ENCODE measurements around the gene TRIM61.
"Not testable (repeated sequence)": the region's sequence is repeated elsewhere in the genome, so short reads cannot be mapped to it uniquely, and the experiment has no call there.

The TRIM61 gene

DNA sequence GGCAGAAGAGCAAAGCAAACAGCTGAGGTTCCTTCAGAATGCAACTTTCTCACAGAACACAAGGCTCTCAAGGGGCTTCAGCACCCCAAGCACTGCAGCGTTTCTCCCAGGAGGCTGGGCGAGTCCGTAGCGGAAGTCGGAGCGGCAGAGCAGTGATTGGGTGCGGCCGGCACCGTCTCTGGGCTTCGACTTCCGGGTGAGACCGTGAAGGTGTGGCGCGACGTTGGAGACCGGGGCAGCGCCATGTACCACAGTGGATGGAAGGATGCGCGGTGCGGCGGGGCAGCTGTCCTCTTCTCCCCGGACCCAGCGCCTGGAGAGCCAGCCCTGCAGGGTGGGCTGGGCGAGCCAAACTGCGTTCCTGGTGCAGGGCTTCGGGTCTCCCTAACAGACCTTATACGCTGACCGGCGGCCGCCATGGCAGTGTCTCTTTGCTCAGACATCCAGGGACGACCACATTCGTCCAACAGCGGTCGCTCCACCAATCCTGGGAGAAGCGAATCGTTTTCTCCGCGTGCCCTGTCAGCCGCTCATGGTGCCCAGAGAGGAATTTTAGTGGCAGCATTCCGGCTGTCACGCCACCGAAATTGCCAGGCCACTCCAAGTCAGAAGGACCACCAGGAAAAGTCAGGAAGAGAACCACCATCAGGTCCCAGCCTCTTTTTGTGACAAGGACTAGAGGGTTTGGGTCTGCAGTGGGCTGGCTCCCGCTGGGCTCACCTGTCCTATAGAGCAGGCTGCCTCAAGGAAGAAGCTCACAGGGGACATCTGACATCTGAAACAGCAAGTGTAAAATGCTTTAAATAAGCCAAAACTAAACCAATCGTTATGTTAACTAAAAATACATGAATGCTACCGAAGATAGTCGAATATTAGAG, 20.5 kb downstream of the TRIM61 start:
- DNase-seq = peak; percentile 68

DNA sequence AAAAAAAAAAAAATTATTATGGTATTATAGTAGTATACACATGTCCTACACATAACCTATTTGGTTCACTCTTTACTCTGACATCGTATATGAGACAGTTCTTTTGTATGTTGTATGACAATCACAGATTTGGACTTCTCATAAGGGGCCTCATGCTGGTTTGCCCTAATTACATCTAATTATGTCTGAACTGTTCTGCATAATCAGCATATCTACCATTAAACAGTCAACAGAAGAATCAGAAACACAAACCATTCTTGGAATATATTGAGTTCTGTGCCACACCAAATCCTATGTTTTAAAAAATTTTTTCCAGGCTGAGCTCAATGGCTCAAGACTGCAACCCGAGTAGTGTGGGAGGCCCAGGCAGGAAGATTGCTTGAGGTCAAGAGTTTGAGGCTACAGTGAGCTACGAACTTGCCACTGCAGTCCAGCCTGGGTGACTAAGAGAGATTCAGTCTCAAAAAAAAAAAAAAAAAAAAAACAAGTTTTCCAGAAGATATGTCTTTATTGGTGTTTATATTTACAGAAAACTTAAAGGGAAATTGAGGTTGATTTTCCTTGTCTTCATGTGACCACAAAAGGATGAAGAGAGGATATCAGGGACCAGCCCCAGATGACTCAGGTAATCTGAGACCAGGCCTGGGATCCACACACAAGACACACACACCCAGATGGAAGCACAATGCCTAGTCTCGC, 22.2 kb downstream of the TRIM61 start:
- DNase-seq = no peak

DNA sequence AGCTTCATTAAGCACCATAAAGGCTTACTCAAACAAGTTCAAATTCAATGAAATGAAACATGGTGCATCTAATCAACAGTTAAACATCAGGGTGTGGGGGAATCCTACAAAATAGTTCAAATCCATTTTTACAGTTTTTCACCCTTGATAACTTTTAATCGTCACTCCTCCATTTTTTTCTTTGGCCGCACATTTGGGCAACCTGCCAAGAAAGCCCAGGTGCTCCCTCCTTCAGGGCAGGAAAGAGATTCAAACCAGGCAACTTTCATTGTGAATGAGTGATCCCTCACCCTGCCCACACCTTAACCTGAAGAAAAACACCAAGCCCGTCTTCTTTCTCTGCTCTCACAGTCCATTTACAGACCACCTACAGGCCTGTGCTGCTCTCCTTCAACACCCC, 24.9 kb downstream of the TRIM61 start:
- no peak for DNase-seq

DNA sequence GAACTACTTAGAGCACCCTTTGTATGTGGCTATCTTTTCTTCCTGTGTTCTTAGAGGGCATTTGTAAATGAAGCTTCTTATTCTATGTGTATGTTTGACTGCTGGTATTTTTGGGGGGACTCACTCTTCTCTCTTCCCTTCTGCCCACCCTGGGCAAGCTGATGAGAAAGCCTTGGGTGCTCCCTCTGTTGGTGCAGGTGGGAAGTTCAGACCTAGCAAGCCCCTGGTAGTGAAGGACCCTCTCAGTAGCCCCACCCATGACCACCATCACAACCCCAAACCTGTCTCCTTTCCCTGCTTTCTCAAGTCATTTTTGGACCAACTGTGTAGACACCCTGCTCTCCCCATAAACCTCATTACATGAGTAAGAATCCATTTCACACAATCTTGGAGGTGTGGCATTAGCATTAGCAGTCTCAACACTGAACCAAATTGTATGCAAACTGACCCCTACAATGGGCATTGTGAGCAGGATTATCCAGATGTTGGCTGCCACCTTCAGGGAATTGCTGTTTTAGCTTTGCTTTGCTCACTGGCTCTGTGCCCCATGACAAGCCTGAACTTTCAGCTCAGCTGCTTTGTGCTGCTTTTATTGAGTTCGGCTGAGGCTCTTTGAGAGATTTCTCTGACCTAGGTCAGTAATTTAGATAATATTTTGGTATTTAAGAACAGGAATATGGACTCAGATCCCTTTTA, 27.9 kb downstream of the TRIM61 start:
- no peak for DNase-seq

DNA sequence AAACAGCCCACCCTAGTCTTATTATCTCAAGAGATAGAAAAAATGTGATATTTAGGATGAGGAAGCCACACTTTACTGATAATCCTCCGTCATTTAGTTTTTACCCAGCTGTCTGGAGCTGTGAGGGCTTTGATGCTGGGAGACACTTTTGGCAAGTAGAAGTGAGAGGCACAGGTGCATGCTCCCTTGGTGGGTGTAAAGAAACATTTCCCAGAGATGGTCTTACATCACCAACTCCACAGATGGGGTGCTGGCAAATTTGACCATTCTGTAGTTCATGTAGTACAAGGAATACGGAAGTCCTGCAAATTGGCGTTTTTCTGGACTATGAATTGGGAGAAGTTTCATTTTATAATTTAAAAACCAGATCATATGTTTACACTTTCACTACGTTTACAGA, 28.5 kb downstream of the TRIM61 start:
- DNase-seq = no peak

DNA sequence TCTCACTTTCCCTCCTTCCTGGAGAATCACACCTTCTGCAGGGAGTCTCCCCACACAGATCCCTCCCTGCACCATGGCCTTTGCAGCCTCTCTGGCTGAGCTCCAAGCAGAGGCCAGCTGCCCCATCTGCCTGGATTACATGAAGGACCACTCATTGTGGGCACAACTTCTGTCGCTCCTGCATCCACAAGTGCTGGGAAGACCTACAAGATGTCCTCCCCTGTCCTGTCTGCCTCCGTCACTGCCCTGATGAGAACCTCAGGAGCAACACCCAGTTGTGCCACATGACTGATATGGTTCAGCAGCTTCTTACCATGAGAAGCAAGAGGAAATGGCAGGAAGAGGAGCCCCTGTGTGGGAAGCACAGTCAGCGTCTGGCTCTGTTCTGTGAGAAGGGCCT, 29.5 kb downstream of the TRIM61 start:
- not testable (repeated sequence) for DNase-seq

DNA sequence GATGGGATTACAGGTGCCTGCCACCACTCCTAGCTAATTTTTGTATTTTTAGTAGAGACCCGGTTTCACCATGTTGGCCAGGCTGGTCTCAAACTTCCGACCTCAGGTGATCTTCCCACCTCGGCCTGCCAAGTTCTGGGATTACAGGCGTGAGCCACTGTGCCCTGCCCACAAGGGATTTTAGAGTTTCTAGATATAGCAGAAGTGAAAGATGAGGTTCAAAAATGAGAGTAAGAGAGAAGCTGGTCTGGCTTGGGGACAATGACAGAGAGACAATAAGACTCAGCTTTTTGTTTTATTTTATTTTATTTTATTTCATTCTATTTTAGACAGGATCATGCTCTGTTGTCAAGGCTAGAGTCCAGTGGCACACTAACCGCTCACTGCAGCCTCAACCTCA, 30.6 kb downstream of the TRIM61 start:
- DNase-seq = no peak

DNA sequence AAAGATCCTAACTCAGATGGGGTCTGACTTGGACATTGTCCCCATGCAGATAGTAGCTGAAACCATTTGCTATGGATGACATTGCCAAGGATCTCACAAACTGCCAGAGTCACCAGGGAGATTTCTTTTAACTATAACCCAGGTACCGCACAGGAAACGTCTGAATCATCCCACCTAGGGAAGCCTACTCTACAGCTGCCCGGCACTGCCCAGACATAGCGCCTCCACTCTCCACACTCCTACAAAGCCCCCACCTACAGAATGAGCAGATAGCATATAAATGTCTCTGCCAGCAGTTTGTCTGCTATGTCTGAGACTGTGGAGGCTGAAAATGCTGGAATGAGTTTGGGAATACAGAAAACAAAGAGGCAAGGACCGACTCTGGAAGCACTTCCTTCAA, 32.3 kb downstream of the TRIM61 start:
- no peak for DNase-seq

DNA sequence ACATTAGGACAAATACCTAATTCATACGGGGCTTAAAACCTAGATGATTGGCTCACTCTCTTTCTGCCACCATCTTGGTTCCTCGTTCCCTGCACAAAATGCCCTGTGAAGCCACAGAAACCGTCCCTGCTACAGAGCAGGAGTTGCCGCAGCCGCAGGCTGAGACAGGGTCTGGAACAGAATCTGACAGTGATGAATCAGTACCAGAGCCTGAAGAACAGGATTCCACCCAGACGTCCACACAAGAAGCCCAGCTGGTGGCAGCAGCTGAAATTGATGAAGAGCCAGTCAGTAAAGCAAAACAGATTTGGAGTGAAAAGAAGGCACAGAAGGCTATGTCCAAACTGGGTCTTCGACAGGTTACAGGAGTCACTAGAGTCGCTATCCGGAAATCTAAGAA, 34.3 kb downstream of the TRIM61 start:
- no peak for DNase-seq

DNA sequence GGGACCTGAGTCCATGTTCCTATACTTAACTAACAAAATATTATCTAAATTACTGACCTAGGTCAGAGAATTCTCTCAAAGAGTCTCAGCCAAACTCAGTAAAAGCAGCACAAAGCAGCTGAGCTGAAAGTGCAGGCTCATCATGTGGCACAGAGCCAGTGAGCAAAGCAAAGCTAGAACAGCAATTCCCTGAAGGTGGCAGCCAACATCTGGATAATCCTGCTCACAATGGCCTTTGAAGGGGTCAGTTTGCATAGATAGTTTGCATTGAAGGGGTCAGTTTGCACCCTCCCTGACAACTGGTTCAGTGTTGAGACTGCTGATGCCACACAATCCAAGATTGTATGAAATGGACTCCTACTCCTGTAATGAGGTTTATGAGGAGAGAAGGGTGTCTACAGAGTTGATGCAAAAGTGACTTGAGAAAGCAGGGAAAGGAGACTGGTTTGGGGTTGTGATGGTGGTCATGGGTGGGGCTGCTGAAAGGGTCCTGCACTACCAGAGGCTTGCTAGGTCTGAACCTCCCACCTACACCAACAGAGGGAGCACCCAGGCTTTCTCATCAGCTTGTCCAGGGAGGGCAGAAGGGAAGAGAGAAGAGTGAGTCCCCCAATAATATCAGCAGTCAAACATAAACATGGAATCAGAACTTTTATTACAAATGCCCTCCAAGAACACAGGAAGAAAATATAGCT, 39.7 kb downstream of the TRIM61 start:
- DNase-seq = peak; percentile 3

DNA sequence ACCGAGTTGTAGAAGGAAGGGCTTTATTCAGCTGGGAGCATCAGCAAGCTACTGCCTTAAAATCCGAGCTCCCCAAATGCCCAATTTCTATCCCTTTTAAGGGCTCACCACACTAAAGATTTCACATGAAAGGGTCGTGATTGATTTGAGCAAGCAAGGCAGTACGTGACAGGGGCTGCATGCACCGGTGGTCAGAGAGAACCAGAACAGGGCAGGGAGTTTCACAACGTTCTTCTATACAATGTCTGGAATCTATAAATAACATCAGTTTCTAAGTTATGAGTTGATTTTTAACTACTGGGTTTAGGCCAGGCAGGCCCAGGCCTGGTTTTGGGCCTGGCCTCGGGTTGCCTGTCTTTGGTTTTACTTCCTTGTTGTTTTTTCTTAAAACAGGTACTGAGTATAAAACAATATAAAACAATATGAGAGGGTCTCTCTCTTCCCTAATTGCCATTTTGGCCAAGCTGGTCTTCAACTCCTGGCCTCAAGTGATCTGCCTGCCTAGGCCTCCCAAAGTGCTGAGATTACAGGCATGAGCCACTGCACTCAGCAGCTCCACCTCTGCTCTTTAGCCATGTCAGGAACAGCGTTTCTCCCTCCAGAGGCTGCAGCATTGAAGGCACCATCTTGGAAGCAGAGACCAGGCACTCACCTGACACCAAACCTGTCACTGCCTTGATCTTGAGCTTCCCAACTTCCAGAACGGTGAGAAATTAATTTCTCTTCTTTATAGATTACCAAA, 41.4 kb downstream of the TRIM61 start:
- DNase-seq = not testable (repeated sequence)

DNA sequence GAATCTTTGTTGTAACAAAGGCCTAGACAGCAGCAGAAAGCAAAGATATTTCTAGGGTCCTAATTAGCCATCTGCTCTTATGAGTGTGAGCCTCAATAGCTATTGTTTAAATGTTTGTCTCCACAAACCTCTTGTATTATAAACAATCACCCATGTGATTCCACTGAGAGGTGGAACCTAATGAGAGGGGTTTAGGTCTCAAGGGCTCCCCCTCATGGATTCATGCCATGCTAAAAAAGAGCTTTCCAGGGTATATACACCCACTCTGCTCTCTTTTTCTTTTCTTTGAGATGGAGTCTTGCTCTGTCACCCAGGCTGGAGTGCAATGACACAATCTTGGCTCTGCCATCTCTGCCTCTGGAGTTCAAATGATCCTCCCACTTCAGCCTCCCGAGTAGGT, 42.1 kb downstream of the TRIM61 start:
- peak; percentile 38 for DNase-seq

DNA sequence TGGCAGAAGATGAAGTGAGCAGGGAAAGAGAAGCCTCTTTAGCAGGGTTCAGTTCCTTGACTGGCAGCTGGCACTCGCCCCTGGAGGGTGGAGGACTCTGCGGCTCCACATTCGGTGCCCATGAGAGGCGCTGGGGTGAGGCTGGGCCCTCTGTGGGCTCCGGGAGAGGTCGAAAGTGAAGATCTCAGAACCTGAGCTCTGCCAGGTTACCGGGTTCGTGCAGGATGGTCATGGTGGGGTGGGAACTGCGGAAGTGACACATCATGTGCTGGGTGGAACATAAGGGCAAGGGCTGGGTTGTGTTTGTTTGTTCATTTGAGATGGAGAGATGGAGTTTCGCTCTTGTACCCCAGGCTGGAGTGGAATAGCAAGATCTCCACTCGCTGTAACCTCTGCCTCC, 44.2 kb downstream of the TRIM61 start:
- no peak for DNase-seq

DNA sequence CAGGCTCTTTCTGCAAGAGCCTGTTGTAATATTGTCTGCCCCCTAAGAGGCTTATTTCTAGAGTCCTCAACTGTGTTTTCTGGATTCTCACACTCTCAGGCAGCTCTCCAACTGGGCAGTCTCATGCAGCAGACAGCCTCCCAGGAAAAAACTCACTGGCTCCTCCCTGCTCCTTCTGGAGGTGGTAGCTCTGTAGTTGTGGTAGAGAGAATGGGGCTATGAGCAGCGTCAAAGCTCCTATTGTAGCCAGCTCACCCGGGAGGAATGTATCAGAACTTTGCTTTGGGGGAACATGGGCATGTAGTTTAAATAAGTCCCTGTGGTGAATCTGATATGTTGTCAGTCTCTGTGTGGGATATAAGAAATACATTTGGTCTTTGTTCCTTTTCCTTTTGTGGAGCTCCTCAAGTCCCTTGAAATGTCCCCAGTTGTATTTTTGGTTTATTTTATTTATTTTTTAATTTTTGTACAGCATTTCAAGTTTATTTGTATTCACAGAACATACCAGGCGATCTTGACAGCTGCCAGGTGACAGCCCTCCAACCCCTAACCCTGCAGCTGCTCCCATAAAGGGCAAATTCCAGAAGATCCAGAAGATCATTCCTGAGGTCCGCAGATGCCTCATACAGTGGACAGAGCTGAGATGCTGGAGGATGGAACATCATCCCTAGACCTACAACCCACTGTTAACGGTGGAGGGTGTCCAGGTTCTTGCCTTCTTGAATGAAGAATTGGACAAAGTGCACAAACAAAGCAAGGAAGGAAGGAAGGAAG, 45.7 kb downstream of the TRIM61 start:
- DNase-seq = no peak

DNA sequence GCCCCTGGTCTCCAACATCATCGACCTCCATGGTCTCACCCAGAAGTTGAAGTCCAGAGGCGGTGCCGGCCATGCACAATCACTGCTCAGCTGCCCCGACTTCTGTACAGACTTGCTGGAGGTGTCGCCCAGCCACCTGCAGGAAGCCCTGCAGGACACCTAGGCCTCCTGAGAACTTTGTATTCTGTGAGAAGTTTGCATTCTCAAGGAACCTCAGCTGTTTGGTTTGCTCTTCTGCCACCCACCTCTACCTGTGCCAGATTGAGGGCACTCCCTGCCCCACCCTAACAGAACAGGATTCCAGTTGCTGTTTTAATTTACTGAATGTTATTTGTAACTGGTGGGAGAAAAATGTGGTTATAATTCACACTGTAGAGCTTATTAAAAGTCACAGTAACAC, 46.8 kb downstream of the TRIM61 start:
- DNase-seq = no peak

DNA sequence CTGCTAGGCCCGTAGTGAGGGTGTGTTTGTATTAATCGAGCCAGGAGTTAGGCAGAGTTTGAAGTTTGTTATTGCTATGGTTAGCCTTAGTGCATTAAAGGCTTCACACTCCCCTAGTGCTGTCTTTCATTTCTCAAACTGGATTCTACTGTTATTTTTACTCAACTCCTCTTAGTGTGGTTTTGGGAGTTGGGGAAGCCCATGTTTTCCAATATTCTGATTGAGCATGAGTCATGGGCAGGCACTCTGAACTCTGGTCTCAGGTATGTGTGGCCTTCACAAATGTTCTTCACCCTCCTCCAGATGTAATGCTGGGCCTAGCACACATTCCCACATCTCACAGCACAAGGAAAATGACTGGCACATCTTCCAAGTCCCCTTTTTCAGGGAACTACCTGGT, 50.4 kb downstream of the TRIM61 start:
- DNase-seq = not testable (repeated sequence)

DNA sequence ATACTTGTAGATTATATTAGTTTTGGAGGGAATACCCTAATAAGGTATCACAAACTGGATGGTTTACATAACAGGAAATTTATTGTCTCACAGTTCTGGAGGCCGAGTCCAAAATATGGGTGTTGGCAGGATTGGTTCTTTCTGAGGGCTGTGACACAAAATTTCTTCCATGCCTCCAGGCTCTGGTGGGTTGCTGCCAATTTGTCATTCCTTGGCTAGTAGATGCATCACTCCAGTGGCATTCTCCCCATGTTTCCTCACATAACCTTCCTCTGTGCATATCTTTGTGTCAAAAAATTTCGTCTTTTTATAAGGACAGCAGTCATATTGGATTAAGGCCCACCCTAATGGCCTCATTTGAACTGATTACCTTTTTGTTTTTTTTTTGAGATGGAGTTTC, 51.2 kb downstream of the TRIM61 start:
- no peak for DNase-seq

DNA sequence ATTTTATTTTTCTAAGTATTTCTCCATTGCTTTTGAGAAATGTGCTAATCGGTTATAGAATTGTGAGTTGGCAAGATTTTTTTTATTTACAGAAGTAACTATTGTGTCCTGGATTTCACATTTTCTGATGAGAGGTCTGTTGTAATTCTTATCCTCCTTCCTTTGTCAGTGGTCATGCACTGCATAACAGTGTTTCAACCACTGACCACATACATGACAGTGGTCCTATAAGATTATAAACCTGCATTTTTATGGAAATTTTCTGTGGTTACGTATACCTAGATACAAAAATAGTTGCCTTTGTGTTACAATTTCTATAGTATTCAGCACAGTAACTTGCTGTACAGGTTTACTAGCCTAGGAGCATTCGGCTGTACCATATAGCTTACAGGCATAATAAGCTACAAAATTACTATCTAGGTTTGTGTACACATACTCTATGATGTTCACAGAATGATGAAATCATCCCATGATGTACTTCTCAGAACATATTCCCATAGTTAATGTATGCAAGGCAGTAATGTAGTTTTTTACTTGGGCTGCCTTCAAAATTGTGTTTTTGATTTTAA, 52.7 kb downstream of the TRIM61 start:
- no peak for DNase-seq

DNA sequence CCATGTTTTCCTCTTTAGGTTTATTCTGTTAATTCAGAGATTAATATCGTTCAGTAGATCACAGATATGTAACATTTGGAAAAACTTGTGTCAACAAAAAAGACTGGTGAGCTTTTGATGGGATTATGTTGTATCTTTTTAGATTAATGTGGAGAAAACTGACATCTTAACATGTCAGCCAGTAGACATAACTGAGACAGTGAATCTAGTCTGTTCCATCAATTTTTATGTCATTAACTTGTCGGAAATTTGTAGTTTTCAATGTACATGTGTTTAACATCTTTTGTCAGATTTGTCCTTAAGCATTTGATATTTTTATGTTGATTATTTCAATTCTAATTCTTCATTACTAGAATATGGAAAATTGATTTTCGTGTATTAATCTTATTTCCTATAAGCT, 58.5 kb downstream of the TRIM61 start:
- no peak for DNase-seq

All from hematopoietic multipotent progenitor cell treated with erythropoietin and hydrocortisone succinate and interleukin-3 and kit ligand, for 6 days (in vitro differentiated cells).